HepG2 (cell line): Measurements from ENCODE around the gene THRA. TPM values are rescaled to one million over a fixed set of nuclear protein-coding genes. Genes with fewer than 3 reads are reported as not detected.

Experiments
- ISL2 ChIP-seq: sonication (generic); formaldehyde crosslinking; IDR thresholded peaks from 2 replicates; pipeline ENCODE4 v1.5.0; 2020; ENCODE audit warnings: missing genetic modification reagents
- LCORL ChIP-seq, 2 experiments: fragments of 450-650 bp in 1 of 2; sonication (generic) in 1 of 2; formaldehyde crosslinking in 1 of 2; IDR thresholded peaks; 2 replicates each; pipeline versions ENCODE4 v1.5.0 to v1.6.1; 2017 to 2020; ENCODE audit warnings: antibody characterized with exemption in 1 of 2, missing genetic modification reagents in 1 of 2
- NAIF1 ChIP-seq: sonication (generic); formaldehyde crosslinking; IDR thresholded peaks from 2 replicates; pipeline ENCODE4 v1.5.0; 2020; ENCODE audit warnings: mild to moderate bottlenecking, missing genetic modification reagents, borderline replicate concordance
- PHF5A ChIP-seq: IDR thresholded peaks from one replicate; pipeline ENCODE4 v1.6.1; 2018; ENCODE audit warnings: low read depth, missing genetic modification reagents; ENCODE audit not compliant: unreplicated experiment
- PRPF4 ChIP-seq: fragments of 200-400 bp; formaldehyde crosslinking; IDR thresholded peaks from 2 replicates; pipeline ENCODE4 v1.6.1; 2016; ENCODE audit warnings: low read length, low read depth; ENCODE audit not compliant: poor library complexity, severe bottlenecking
- RBM39 ChIP-seq: fragments of 200-400 bp; formaldehyde crosslinking; IDR thresholded peaks from one replicate; pipeline ENCODE4 v1.6.1; 2018; ENCODE audit warnings: antibody characterized with exemption, mild to moderate bottlenecking, low read depth, low read length; ENCODE audit not compliant: poor library complexity, severe bottlenecking
- TCF7 ChIP-seq: sonication (generic); IDR thresholded peaks from 2 replicates; pipeline ENCODE4 v1.6.1; 2016; ENCODE audit warnings: antibody characterized with exemption, low read depth
- ZFP1 ChIP-seq: IDR thresholded peaks from 2 replicates; pipeline ENCODE4 v1.6.1; 2016
- ZFYVE20 ChIP-seq: sonication (generic); formaldehyde crosslinking; IDR thresholded peaks from 2 replicates; pipeline ENCODE4 v1.8.0; 2023; ENCODE audit warnings: low read depth, mild to moderate bottlenecking, moderate library complexity, missing genetic modification reagents, borderline replicate concordance
- ZNF333 ChIP-seq: sonication (generic); formaldehyde crosslinking; IDR thresholded peaks from 2 replicates; pipeline ENCODE4 v1.4.0; 2020; ENCODE audit warnings: mild to moderate bottlenecking, missing genetic modification reagents, borderline replicate concordance
- ZNF772 ChIP-seq: sonication (generic); formaldehyde crosslinking; IDR thresholded peaks from 2 replicates; pipeline ENCODE4 v1.5.0; 2020; ENCODE audit warnings: mild to moderate bottlenecking, missing genetic modification reagents
- polyA plus RNA-seq, 8 experiments: library from polyadenylated mRNA; depleted of rRNA in 3 of 8; stranded (reverse) in 7 of 8; unstranded in 1 of 8; fragments of >200 nt; fragmentation: Illumina TruSeq in 4 of 8; extraction: Trizol in 4 of 8; gene quantifications; 2 replicates each; pipeline versions ENCODE4 v1.2.1 to v1.2.3, GENCODE V29; 2011 to 2016; ENCODE audit warnings: low read depth in 4 of 8, missing spikeins in 1 of 8, mixed read lengths in 1 of 8; ENCODE audit not compliant: insufficient read depth in 1 of 8
- total RNA-seq, 5 experiments: library from RNA; depleted of rRNA; stranded (reverse); fragments of >200 nt; fragmentation: Illumina TruSeq; extraction: Trizol; gene quantifications; 2 replicates each; pipeline ENCODE4 v1.2.3, GENCODE V29; 2016; ENCODE audit warnings: low read depth in 1 of 5
- TF ChIP-seq, protein P1 (sequence below): sonication (generic); formaldehyde crosslinking; IDR thresholded peaks from 2 replicates; pipeline ENCODE4 v1.5.1; 2020; ENCODE audit warnings: missing genetic modification reagents, mild to moderate bottlenecking, borderline replicate concordance
- TF ChIP-seq, protein P2 (sequence below): sonication (generic); formaldehyde crosslinking; IDR thresholded peaks from 2 replicates; pipeline ENCODE4 v1.5.0; 2020; ENCODE audit warnings: missing genetic modification reagents, mild to moderate bottlenecking, borderline replicate concordance
- TF ChIP-seq, protein P3 (sequence below): sonication (generic); formaldehyde crosslinking; IDR thresholded peaks from 2 replicates; pipeline ENCODE4 v1.4.0; 2020; ENCODE audit warnings: missing genetic modification reagents, mild to moderate bottlenecking, borderline replicate concordance
- TF ChIP-seq, protein P4 (sequence below): sonication (generic); formaldehyde crosslinking; IDR thresholded peaks from 2 replicates; pipeline ENCODE4 v1.4.0; 2020; ENCODE audit warnings: missing genetic modification reagents
- TF ChIP-seq, protein P5 (sequence below): sonication (generic); formaldehyde crosslinking; IDR thresholded peaks from 2 replicates; pipeline ENCODE4 v1.8.0; 2022; ENCODE audit warnings: mild to moderate bottlenecking, missing genetic modification reagents, moderate library complexity
- TF ChIP-seq, protein P6 (sequence below): IDR thresholded peaks from 2 replicates; pipeline ENCODE4 v1.6.1; 2016; ENCODE audit warnings: low read depth, borderline replicate concordance

Gene THRA
- total and polyA plus RNA-seq, 2 of the 13 experiments (the other 11 are each of a cell fraction or from before 2014, with no cell fraction given): 8.0 to 9.9 TPM

DNA sequence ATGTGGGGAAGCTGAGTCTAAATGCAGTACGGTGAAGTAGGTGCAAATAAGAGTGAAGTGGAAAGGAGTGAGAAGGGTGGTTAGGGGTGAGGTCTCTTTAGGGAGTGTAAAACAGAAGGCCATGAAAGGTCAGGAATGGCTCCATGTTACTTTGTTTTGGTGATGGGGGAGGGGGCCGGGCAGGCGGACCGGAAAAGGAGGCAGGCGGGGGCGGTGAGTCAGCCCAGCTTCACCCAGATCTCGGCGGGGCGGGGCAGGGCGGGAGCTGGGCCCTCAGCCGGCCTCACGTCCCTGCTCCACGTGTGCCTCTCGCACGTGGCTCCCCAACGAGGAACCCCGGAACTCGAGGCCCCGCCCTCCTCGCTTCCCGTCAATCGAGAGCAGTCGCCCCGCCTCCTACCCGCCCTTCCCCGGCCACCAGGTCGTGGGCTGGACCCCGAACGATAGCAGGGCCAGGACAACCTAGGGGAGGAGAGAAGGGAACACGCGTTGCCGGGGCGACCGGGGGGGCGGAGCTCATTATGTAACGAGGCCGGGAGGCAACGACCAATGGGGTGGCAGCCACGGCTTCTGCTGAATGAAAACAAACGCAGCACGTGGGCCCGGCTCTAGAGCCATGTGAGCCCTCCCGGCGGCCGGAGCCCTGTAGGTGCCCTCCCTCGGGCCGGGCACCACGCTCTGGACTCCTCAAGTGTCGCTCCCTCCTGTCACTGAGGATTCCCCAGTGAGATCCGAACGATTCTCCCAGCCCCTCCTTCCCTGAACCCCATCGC is 36.3 kb downstream of the THRA start (continued):
- TF ChIP-seq, protein P1, sequence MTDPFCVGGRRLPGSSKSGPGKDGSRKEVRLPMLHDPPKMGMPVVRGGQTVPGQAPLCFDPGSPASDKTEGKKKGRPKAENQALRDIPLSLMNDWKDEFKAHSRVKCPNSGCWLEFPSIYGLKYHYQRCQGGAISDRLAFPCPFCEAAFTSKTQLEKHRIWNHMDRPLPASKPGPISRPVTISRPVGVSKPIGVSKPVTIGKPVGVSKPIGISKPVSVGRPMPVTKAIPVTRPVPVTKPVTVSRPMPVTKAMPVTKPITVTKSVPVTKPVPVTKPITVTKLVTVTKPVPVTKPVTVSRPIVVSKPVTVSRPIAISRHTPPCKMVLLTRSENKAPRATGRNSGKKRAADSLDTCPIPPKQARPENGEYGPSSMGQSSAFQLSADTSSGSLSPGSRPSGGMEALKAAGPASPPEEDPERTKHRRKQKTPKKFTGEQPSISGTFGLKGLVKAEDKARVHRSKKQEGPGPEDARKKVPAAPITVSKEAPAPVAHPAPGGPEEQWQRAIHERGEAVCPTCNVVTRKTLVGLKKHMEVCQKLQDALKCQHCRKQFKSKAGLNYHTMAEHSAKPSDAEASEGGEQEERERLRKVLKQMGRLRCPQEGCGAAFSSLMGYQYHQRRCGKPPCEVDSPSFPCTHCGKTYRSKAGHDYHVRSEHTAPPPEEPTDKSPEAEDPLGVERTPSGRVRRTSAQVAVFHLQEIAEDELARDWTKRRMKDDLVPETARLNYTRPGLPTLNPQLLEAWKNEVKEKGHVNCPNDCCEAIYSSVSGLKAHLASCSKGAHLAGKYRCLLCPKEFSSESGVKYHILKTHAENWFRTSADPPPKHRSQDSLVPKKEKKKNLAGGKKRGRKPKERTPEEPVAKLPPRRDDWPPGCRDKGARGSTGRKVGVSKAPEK (CRISPR knock-in tag): no peak
- TF ChIP-seq ZFYVE20 (CRISPR knock-in tag) (no peak; the same call in 1 of the 2 replicates), ZNF333 (CRISPR knock-in tag) (peak; percentile 91; the same call in 1 of the 2 replicates), RBM39 (no peak), ZNF772 (CRISPR knock-in tag) (peak; percentile 99), PHF5A (CRISPR knock-in tag) (peak; percentile 96), NAIF1 (peak; percentile 91; the same call in 1 of the 2 replicates), PRPF4 (no peak), LCORL (IDR thresholded peaks at IDR 0.05) (peak; percentile 42; the same call in 1 of the 2 replicates), LCORL (CRISPR knock-in tag; IDR thresholded peaks at IDR 0.05) (peak; percentile 96), ISL2 (peak; percentile 90), ZFP1 (CRISPR knock-in tag) (peak; percentile 92), TCF7 (peak; percentile 41; the same call in 1 of the 2 replicates)
- TF ChIP-seq, protein P2, sequence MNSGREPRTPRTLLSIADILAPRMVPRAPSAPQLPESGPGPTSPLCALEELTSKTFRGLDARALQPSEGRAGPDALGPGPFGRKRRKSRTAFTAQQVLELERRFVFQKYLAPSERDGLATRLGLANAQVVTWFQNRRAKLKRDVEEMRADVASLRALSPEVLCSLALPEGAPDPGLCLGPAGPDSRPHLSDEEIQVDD (CRISPR knock-in tag): peak; percentile 9
- TF ChIP-seq, protein P3, sequence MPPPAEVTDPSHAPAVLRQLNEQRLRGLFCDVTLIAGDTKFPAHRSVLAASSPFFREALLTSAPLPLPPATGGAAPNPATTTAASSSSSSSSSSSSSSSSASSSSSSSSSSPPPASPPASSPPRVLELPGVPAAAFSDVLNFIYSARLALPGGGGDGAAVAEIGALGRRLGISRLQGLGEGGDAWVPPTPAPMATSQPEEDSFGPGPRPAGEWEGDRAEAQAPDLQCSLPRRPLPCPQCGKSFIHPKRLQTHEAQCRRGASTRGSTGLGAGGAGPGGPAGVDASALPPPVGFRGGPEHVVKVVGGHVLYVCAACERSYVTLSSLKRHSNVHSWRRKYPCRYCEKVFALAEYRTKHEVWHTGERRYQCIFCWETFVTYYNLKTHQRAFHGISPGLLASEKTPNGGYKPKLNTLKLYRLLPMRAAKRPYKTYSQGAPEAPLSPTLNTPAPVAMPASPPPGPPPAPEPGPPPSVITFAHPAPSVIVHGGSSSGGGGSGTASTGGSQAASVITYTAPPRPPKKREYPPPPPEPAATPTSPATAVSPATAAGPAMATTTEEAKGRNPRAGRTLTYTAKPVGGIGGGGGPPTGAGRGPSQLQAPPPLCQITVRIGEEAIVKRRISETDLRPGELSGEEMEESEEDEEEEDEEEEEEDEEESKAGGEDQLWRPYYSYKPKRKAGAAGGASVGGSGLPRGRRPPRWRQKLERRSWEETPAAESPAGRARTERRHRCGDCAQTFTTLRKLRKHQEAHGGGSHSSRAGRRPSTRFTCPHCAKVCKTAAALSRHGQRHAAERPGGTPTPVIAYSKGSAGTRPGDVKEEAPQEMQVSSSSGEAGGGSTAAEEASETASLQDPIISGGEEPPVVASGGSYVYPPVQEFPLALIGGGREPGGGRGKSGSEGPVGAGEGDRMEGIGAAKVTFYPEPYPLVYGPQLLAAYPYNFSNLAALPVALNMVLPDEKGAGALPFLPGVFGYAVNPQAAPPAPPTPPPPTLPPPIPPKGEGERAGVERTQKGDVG (CRISPR knock-in tag): peak; percentile 77
- TF ChIP-seq, protein P4, sequence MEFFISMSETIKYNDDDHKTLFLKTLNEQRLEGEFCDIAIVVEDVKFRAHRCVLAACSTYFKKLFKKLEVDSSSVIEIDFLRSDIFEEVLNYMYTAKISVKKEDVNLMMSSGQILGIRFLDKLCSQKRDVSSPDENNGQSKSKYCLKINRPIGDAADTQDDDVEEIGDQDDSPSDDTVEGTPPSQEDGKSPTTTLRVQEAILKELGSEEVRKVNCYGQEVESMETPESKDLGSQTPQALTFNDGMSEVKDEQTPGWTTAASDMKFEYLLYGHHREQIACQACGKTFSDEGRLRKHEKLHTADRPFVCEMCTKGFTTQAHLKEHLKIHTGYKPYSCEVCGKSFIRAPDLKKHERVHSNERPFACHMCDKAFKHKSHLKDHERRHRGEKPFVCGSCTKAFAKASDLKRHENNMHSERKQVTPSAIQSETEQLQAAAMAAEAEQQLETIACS (CRISPR knock-in tag): no peak
- TF ChIP-seq, protein P5, sequence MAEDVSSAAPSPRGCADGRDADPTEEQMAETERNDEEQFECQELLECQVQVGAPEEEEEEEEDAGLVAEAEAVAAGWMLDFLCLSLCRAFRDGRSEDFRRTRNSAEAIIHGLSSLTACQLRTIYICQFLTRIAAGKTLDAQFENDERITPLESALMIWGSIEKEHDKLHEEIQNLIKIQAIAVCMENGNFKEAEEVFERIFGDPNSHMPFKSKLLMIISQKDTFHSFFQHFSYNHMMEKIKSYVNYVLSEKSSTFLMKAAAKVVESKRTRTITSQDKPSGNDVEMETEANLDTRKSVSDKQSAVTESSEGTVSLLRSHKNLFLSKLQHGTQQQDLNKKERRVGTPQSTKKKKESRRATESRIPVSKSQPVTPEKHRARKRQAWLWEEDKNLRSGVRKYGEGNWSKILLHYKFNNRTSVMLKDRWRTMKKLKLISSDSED: no peak
- TF ChIP-seq, protein P6, sequence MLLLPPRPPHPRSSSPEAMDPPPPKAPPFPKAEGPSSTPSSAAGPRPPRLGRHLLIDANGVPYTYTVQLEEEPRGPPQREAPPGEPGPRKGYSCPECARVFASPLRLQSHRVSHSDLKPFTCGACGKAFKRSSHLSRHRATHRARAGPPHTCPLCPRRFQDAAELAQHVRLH (CRISPR knock-in tag): peak; percentile 98
